T follicular helper cell (primary cell): Measurements from ENCODE around the gene ZYG11B.
"Not testable (repeated sequence)": the region's sequence is repeated elsewhere in the genome, so short reads cannot be mapped to it uniquely, and the experiment has no call there.

Experiments used
- DNase-seq: peaks from one replicate; pipeline ENCODE4 v3.0.0-alpha.2; 2020; ENCODE audit warnings: low read depth

ZYG11B gene

GRCh38 chr1:52707927-52708655 lies 18.2 kb upstream of the ZYG11B start:
- no peak for DNase-seq

GRCh38 chr1:52709016-52709415 lies 17.2 kb upstream of the ZYG11B start:
- no peak for DNase-seq

GRCh38 chr1:52713590-52713989 lies 12.7 kb upstream of the ZYG11B start:
- no peak for DNase-seq

- DNase-seq: not testable (repeated sequence)
Measured at GRCh38 chr1:52715296-52715695, 11.0 kb upstream of the ZYG11B start.

- no peak for DNase-seq
Measured at GRCh38 chr1:52723260-52723659, 3.0 kb upstream of the ZYG11B start.

- no peak for DNase-seq
Measured at GRCh38 chr1:52725903-52726264, 369 bp upstream of the ZYG11B start.

GRCh38 chr1:52727114-52727586 lies 897 bp downstream of the ZYG11B start:
- no peak for DNase-seq

- DNase-seq: no peak
Measured at GRCh38 chr1:52727956-52728656, 1.9 kb downstream of the ZYG11B start.

GRCh38 chr1:52733368-52733767 lies 7.1 kb downstream of the ZYG11B start:
- DNase-seq: no peak

- not testable (repeated sequence) for DNase-seq
Measured at GRCh38 chr1:52735371-52735770, 9.1 kb downstream of the ZYG11B start.

GRCh38 chr1:52738148-52738547 lies 11.9 kb downstream of the ZYG11B start:
- DNase-seq: no peak

- DNase-seq: no peak
Measured at GRCh38 chr1:52738893-52739292, 12.6 kb downstream of the ZYG11B start.

- DNase-seq: no peak
Measured at GRCh38 chr1:52739699-52740467, 13.6 kb downstream of the ZYG11B start.

- DNase-seq: no peak
Measured at GRCh38 chr1:52741259-52741658, 15.0 kb downstream of the ZYG11B start.

GRCh38 chr1:52746189-52746588 lies 19.9 kb downstream of the ZYG11B start:
- no peak for DNase-seq

- DNase-seq: no peak
Measured at GRCh38 chr1:52747450-52747849, 21.2 kb downstream of the ZYG11B start.

GRCh38 chr1:52748119-52748518 lies 21.9 kb downstream of the ZYG11B start:
- no peak for DNase-seq

GRCh38 chr1:52749496-52749895 lies 23.2 kb downstream of the ZYG11B start:
- not testable (repeated sequence) for DNase-seq

GRCh38 chr1:52750139-52750538 lies 23.9 kb downstream of the ZYG11B start:
- DNase-seq: not testable (repeated sequence)

- no peak for DNase-seq
Measured at GRCh38 chr1:52751589-52752483, 25.6 kb downstream of the ZYG11B start.

- DNase-seq: no peak
Measured at GRCh38 chr1:52752484-52752826, 26.2 kb downstream of the ZYG11B start.

- no peak for DNase-seq
Measured at GRCh38 chr1:52753169-52753568, 26.9 kb downstream of the ZYG11B start.
